Calu3 (cell line): ENCODE measurements around the gene STAC3. TPM values are rescaled to one million over a fixed set of nuclear protein-coding genes. Genes with fewer than 3 reads are reported as not detected.

Source experiments
- BruUV-seq: library from RNA; stranded (reverse); fragments of 400-500 nt; replicated peaks from 2 replicates; lab custom pipeline; 2021; lab: Mats Ljungman, UMichigan
- CTCF ChIA-PET: fragments of 300-600 bp; sonication (Branson Sonifier 250); formaldehyde crosslinking; loops from one replicate; lab custom pipeline; 2022; ENCODE audit warnings: antibody characterized with exemption; lab: Charles Lee
- DNase-seq: peaks from one replicate; pipeline ENCODE4 v3.0.0; 2022
- H3K27ac Mint-ChIP-seq: one replicate; pipeline ENCODE4 v1.8.0; 2022; ENCODE audit warnings: mixed read lengths; ENCODE audit not compliant: unreplicated experiment
- H3K27me3 Mint-ChIP-seq: one replicate; pipeline ENCODE4 v1.8.0; 2022; ENCODE audit warnings: mixed read lengths; ENCODE audit not compliant: unreplicated experiment
- H3K36me3 Mint-ChIP-seq: one replicate; pipeline ENCODE4 v1.8.0; 2022; ENCODE audit warnings: mild to moderate bottlenecking, moderate library complexity, mixed read lengths; ENCODE audit not compliant: insufficient read depth, unreplicated experiment
- H3K4me1 Mint-ChIP-seq: one replicate; pipeline ENCODE4 v1.8.0; 2022; ENCODE audit warnings: mild to moderate bottlenecking, low read depth, mixed read lengths; ENCODE audit not compliant: unreplicated experiment
- H3K4me3 Mint-ChIP-seq: one replicate; pipeline ENCODE4 v1.8.0; 2022; ENCODE audit warnings: mild to moderate bottlenecking, low read depth, moderate library complexity, mixed read lengths; ENCODE audit not compliant: unreplicated experiment
- H3K9me3 Mint-ChIP-seq: one replicate; pipeline ENCODE4 v1.8.0; 2022; ENCODE audit warnings: low read depth, mixed read lengths; ENCODE audit not compliant: unreplicated experiment
- CTCF ChIP-seq: fragments of 200-600 bp; IDR thresholded peaks from one replicate; pipeline ENCODE4 v1.8.0; 2022; ENCODE audit warnings: antibody characterized with exemption; ENCODE audit not compliant: unreplicated experiment
- intact Hi-C: fragments of 100-400 bp; cut with micrococcal nuclease; formaldehyde crosslinking; loops from one replicate; pipeline ENCODE4 v1.10.0; 2022; ENCODE audit not compliant: unreplicated experiment
- total RNA-seq: library from RNA; stranded (reverse); gene quantifications from 2 replicates; pipeline ENCODE4 v1.2.3, GENCODE V29; 2022

The STAC3 gene
- total RNA-seq, 1 experiment from 2014 or later: 5.0 TPM

DNA sequence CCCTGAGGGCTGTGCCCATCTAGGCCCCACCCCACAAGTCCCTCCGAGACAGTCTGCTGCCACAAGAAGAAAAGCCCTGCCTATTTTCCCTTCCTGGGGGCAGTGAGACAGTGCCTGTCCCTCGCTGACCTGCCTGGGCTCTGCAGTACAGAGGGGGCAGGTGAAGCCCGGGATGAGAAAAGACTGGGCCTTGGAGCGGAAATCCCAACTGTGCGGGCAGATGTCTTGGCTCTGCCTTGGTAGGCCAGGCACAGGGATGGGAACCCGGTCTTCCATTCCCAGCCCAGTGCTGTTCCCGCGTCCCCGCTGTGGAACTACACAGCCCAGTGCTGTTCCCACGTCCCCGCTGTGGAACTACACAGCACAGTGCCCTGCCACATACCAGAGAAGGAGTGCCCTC lies 47.2 kb downstream of the STAC3 start:
- H3K36me3 Mint-ChIP-seq: peaks cover 3% of the 10 kb centered on the region
- H3K4me3 Mint-ChIP-seq: no peak overlapping the region
- H3K27me3 Mint-ChIP-seq: no peaks in the 10 kb centered on the region
- no TSS peak for BruUV-seq
- no peak for TF ChIP-seq CTCF
- H3K9me3 Mint-ChIP-seq: no peaks in the 10 kb centered on the region
- CTCF ChIA-PET: no interaction called here
- H3K27ac Mint-ChIP-seq: no peak overlapping the region
- no peak for DNase-seq
- H3K4me1 Mint-ChIP-seq: no peaks in the 10 kb centered on the region
- intact Hi-C loops: no loop called here

DNA sequence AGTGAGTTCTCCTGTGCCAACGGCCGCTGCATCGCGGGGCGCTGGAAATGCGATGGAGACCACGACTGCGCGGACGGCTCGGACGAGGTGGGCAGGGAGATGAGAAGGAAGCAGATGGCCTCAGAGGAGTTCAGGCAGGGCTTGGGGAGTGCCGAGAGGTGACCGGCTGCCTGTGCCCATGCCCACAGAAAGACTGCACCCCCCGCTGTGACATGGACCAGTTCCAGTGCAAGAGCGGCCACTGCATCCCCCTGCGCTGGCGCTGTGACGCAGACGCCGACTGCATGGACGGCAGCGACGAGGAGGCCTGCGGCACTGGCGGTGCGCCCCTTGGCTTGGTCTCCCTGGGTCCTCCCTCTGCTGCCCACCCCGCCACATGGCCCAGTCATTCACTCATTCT lies 47.8 kb downstream of the STAC3 start:
- Mint-ChIP-seq H3K9me3 (no peaks in the 10 kb centered on the region), H3K36me3 (peaks cover 3% of the 10 kb centered on the region), H3K4me3 (no peak overlapping the region), H3K27me3 (peaks cover under 1% of the 10 kb centered on the region), H3K4me1 (no peaks in the 10 kb centered on the region), H3K27ac (no peak overlapping the region)
- TF ChIP-seq CTCF: no peak
- CTCF ChIA-PET: no interaction called here
- DNase-seq: no peak
- intact Hi-C loops: no loop called here
- BruUV-seq: no TSS peak

GRCh38 chr12:57202321-57202720 lies 48.7 kb downstream of the STAC3 start:
- no peak overlapping the region for H3K27ac Mint-ChIP-seq
- TF ChIP-seq CTCF: no peak

DNA sequence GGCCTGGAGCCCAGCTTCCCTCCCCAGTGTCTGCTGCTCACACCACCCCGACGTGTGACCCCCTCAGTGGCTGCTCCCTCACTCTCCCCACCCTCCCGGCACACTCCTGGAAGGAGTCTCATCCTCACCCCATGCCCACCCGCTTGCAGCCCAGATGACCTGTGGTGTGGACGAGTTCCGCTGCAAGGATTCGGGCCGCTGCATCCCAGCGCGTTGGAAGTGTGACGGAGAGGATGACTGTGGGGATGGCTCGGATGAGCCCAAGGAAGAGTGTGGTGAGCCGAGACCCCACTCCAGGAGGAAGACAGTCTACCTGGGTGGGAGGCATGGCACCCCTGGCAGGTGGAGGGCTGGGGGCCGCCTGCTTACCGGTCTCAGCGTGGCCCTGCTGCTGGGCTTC lies 49.4 kb downstream of the STAC3 start:
- TF ChIP-seq CTCF: no peak
- no TSS peak for BruUV-seq
- peaks cover 16% of the 10 kb centered on the region for H3K27me3 Mint-ChIP-seq
- H3K4me1 Mint-ChIP-seq: no peaks in the 10 kb centered on the region
- CTCF ChIA-PET: no interaction called here
- peaks cover 3% of the 10 kb centered on the region for H3K36me3 Mint-ChIP-seq
- H3K27ac Mint-ChIP-seq: no peak overlapping the region
- DNase-seq: no peak
- no peak overlapping the region for H3K4me3 Mint-ChIP-seq
- intact Hi-C loops: no loop called here
- H3K9me3 Mint-ChIP-seq: no peaks in the 10 kb centered on the region

More at GRCh38 chr12:57202321-57202720, 48.7 kb downstream of the STAC3 start:
- Mint-ChIP-seq H3K9me3 (no peaks in the 10 kb centered on the region), H3K4me3 (no peak overlapping the region), H3K36me3 (peaks cover 3% of the 10 kb centered on the region), H3K4me1 (no peaks in the 10 kb centered on the region), H3K27me3 (peaks cover 9% of the 10 kb centered on the region)
- CTCF ChIA-PET: no interaction called here
- intact Hi-C loops: no loop called here
- no peak for DNase-seq
- no TSS peak for BruUV-seq
